ENCODE data around the gene CPN1. TPM values are rescaled to one million over a fixed set of nuclear protein-coding genes. Genes with fewer than 3 reads are reported as not detected.

CPN1 gene
- polyA plus RNA-seq, 3 donors, result 3.1 to 3.2 (median 3.1) TPM

- no peak for DNase-seq (ENCODE audit: low read depth in 3 of 3, low spot score in 2 of 3)
Measured at GRCh38 chr10:100000109-100000644, 81.5 kb downstream of the CPN1 start.

GRCh38 chr10:99999319-100000108, 82.2 kb downstream of the CPN1 start:
- no peak for DNase-seq (ENCODE audit: low read depth in 3 of 3, low spot score in 2 of 3)

- no peak for DNase-seq (ENCODE audit: low read depth in 3 of 3, low spot score in 2 of 3)
Measured at GRCh38 chr10:99998889-99999288, 82.8 kb downstream of the CPN1 start.

GRCh38 chr10:99996671-99997648, 84.7 kb downstream of the CPN1 start:
- DNase-seq (ENCODE audit: low read depth in 3 of 3, low spot score in 2 of 3), result no peak

GRCh38 chr10:99995713-99996112, 86.0 kb downstream of the CPN1 start:
- DNase-seq (ENCODE audit: low read depth in 3 of 3, low spot score in 2 of 3), result no peak

- DNase-seq (ENCODE audit: low read depth in 3 of 3, low spot score in 2 of 3), result no peak
Measured at GRCh38 chr10:99995269-99995668, 86.4 kb downstream of the CPN1 start.

GRCh38 chr10:99994801-99995200, 86.9 kb downstream of the CPN1 start:
- no peak for DNase-seq (ENCODE audit: low read depth in 3 of 3, low spot score in 2 of 3)

- no peak for DNase-seq (ENCODE audit: low read depth in 3 of 3, low spot score in 2 of 3)
Measured at GRCh38 chr10:99993701-99994689, 87.7 kb downstream of the CPN1 start.

Other genes with a start within 250 kb of the CPN1 start
- 10 to 100 TPM; 35.5 to 36.2 (median 35.9) TPM for gene DNMBP, start 71.9 kb downstream of the CPN1 start, polyA plus RNA-seq (ENCODE audit: insufficient read length in 3 of 3)
- 10 to 100 TPM; 54.4 to 61.6 (median 58.5) TPM for gene ERLIN1, start 104.2 kb upstream of the CPN1 start, polyA plus RNA-seq (ENCODE audit: insufficient read length in 3 of 3)
- gene CHUK, start 147.7 kb upstream of the CPN1 start, polyA plus RNA-seq (ENCODE audit: insufficient read length in 3 of 3), result 10 to 100 TPM; 25.8 to 27.8 (median 26.6) TPM
- 10 to 100 TPM; 27.9 to 31.0 (median 29.0) TPM for gene CWF19L1, start 185.8 kb upstream of the CPN1 start, polyA plus RNA-seq (ENCODE audit: insufficient read length in 3 of 3)
- gene BLOC1S2, start 204.8 kb upstream of the CPN1 start, polyA plus RNA-seq (ENCODE audit: insufficient read length in 3 of 3), result 10 to 100 TPM; 38.7 to 44.4 (median 41.0) TPM
- under 1 TPM; 0.18 to 0.39 (median 0.23) TPM for gene PKD2L1, start 248.4 kb upstream of the CPN1 start, polyA plus RNA-seq (ENCODE audit: insufficient read length in 3 of 3)

Measured in right renal cortex interstitium (tissue), 3 donors.